Left ventricle myocardium inferior (tissue), 1 donor: ENCODE data around the gene CCR9. TPM values are rescaled to one million over a fixed set of nuclear protein-coding genes. Genes with fewer than 3 reads are reported as not detected.

Experiments used
- DNase-seq: peaks from one replicate; pipeline ENCODE4 v3.0.0-alpha.2; 2020
- H3K27ac ChIP-seq: fragments of 200-600 bp; replicated peaks from 2 replicates; pipeline ENCODE4 v1.8.0; 2021
- H3K27me3 ChIP-seq: fragments of 200-600 bp; 2 replicates; pipeline ENCODE4 v1.8.0; 2021; ENCODE audit warnings: low read depth
- H3K36me3 ChIP-seq: fragments of 200-600 bp; 2 replicates; pipeline ENCODE4 v1.8.0; 2021
- H3K4me1 ChIP-seq: fragments of 200-600 bp; 2 replicates; pipeline ENCODE4 v1.8.0; 2021
- H3K4me3 ChIP-seq: fragments of 200-600 bp; 2 replicates; pipeline ENCODE4 v1.8.0; 2021; ENCODE audit warnings: mild to moderate bottlenecking, moderate library complexity
- H3K9me3 ChIP-seq: fragments of 200-600 bp; replicated peaks from 2 replicates; pipeline ENCODE4 v1.8.0; 2021
- intact Hi-C: fragments of 100-400 bp; cut with micrococcal nuclease; formaldehyde crosslinking; loops from one replicate; pipeline ENCODE4 v1.11.0; 2022
- total RNA-seq: library from RNA; stranded (reverse); fragmentation: NEBNext Ultra II Directional; extraction: Animal tissue kit (Norgen Biotek cat#: 25700); gene quantifications from one replicate; pipeline ENCODE4 v1.2.1, GENCODE V29; 2021
- TF ChIP-seq, protein P1 (sequence below): fragments of 200-600 bp; IDR thresholded peaks from 2 replicates; pipeline ENCODE4 v1.8.0; 2021; ENCODE audit warnings: antibody characterized with exemption, mild to moderate bottlenecking, borderline replicate concordance
- donor health status: DM: no; HTN: yes; CAD: no; lungs with severe emphysema.

Gene CCR9
- total RNA-seq, 1 donor from 2014 or later: not detected

DNA sequence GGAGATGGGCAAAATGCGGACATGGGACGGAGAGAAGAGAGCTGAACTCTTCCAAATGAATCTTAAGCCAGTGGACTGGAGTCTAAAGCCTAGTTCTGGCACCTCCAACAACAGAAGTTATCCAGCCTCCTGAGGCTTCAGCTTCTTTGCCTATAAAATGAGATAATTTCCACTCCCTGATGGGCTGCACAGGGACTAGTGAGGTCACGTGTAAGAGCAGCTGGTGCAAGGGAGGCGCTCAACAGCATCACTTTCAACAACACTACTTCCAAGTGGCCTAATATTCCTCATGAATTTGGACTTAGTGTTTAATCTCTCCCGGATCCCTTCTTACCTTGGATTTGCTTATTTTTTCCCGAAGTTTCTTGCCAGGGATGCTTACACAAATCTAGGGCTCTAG lies 65.6 kb downstream of the CCR9 start:
- DNase-seq: no peak
- intact Hi-C loops: no loop called here
- H3K9me3 ChIP-seq: no peaks in the 10 kb centered on the region
- H3K4me3 ChIP-seq: no peak overlapping the region
- TF ChIP-seq, protein P1, sequence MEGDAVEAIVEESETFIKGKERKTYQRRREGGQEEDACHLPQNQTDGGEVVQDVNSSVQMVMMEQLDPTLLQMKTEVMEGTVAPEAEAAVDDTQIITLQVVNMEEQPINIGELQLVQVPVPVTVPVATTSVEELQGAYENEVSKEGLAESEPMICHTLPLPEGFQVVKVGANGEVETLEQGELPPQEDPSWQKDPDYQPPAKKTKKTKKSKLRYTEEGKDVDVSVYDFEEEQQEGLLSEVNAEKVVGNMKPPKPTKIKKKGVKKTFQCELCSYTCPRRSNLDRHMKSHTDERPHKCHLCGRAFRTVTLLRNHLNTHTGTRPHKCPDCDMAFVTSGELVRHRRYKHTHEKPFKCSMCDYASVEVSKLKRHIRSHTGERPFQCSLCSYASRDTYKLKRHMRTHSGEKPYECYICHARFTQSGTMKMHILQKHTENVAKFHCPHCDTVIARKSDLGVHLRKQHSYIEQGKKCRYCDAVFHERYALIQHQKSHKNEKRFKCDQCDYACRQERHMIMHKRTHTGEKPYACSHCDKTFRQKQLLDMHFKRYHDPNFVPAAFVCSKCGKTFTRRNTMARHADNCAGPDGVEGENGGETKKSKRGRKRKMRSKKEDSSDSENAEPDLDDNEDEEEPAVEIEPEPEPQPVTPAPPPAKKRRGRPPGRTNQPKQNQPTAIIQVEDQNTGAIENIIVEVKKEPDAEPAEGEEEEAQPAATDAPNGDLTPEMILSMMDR: no peak
- H3K27ac ChIP-seq: no peak overlapping the region
- peaks cover 48% of the 10 kb centered on the region for H3K4me1 ChIP-seq
- H3K27me3 ChIP-seq: no peaks in the 10 kb centered on the region
- peaks cover 100% of the 10 kb centered on the region for H3K36me3 ChIP-seq

DNA sequence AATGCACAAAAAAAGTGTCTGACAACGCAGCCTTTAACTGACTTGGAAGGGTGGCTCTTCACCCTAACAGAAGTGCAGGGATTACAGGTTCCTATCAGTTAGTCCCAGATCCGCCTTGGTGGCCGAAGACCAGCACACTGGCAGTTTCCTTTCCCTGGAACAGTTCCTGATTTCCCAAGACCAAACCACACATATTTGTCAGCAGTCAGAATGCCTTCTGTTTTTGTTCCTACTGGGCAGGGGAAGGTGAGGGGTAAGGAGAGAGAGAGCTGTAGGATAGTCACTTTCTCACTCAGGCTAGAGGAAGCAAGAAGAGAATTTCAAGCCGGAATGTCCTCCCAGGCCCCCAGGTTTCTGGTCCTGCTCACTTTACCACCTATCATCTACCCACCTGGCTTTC lies 66.1 kb downstream of the CCR9 start:
- no peak for DNase-seq
- H3K27me3 ChIP-seq: no peaks in the 10 kb centered on the region
- no peak overlapping the region for H3K4me3 ChIP-seq
- peaks cover 45% of the 10 kb centered on the region for H3K4me1 ChIP-seq
- H3K27ac ChIP-seq: no peak overlapping the region
- peaks cover 100% of the 10 kb centered on the region for H3K36me3 ChIP-seq
- intact Hi-C loops: no loop called here
- no peaks in the 10 kb centered on the region for H3K9me3 ChIP-seq
- TF ChIP-seq, protein P1: no peak

Other genes with a start within 250 kb of the CCR9 start
- gene SACM1L, start 197.1 kb upstream of the CCR9 start, total RNA-seq: 20.9 TPM
- gene SLC6A20, start 90.0 kb upstream of the CCR9 start, total RNA-seq: not detected
- 7.4 TPM for gene LZTFL1, start 44.4 kb upstream of the CCR9 start, total RNA-seq
- gene CXCR6, start 56.9 kb downstream of the CCR9 start, total RNA-seq: 0.33 TPM
- 121 TPM for gene FYCO1, start 109.3 kb downstream of the CCR9 start, total RNA-seq
- not detected for gene XCR1, start 140.9 kb downstream of the CCR9 start, total RNA-seq